Prostate gland (tissue), 2 donors: ENCODE measurements around the gene DAP. TPM values are rescaled to one million over a fixed set of nuclear protein-coding genes. Genes with fewer than 3 reads are reported as not detected.

Experiments
- DNase-seq: peaks from one replicate; pipeline ENCODE4 v3.0.0-alpha.2; 2019; ENCODE audit warnings: low spot score
- H3K27ac ChIP-seq, 2 donors: fragments of 200-600 bp; sonication (generic); 2 replicates each; pipeline ENCODE4 v1.5.1; 2017 to 2019
- H3K27me3 ChIP-seq: fragments of 200-600 bp; sonication (generic); replicated peaks from 2 replicates; pipeline ENCODE4 v1.5.1; 2019; ENCODE audit not compliant: insufficient read depth
- H3K36me3 ChIP-seq, 2 donors: fragments of 200-600 bp; sonication (generic); 1 replicate in 1 of 2; 2 replicates in 1 of 2; pipeline versions ENCODE4 v1.5.1 to v1.8.1; 2017 to 2019
- H3K4me1 ChIP-seq: fragments of 200-600 bp; sonication (generic); replicated peaks from 2 replicates; pipeline ENCODE4 v1.5.1; 2019
- H3K4me3 ChIP-seq, 2 donors: fragments of 200-600 bp; sonication (generic); 2 replicates each; pipeline ENCODE4 v1.5.1; 2017 to 2019
- H3K9me3 ChIP-seq: fragments of 200-600 bp; sonication (generic); 2 replicates; pipeline ENCODE4 v1.5.1; 2017
- CTCF ChIP-seq, 4 experiments: fragments of 200-600 bp in 2 of 4; fragments of 450-650 bp in 2 of 4; sonication (generic) in 2 of 4; IDR thresholded peaks; 1 replicate in 3 of 4; 2 replicates in 1 of 4; pipeline ENCODE4 v1.5.1; 2016 to 2019; ENCODE audit warnings: antibody characterized with exemption in 4 of 4, mild to moderate bottlenecking in 2 of 4, moderate library complexity in 2 of 4
- POLR2A ChIP-seq: fragments of 450-650 bp; IDR thresholded peaks from one replicate; pipeline ENCODE4 v1.6.1; 2016; ENCODE audit warnings: antibody characterized with exemption, mild to moderate bottlenecking
- POLR2AphosphoS5 ChIP-seq: sonication (generic); formaldehyde crosslinking; IDR thresholded peaks from one replicate; pipeline ENCODE4 v1.6.1; 2017; ENCODE audit warnings: antibody characterized with exemption
- WGBS: methylation state at CpG from one replicate; pipeline ENCODE4 v1.1.5; 2018; 5-methylcytosine and 5-hydroxymethylcytosine counted together
- intact Hi-C: fragments of 100-400 bp; cut with DNase I; formaldehyde crosslinking; loops from one replicate; pipeline ENCODE4 v1.14.2; 2022
- total RNA-seq, 2 donors: library from RNA; depleted of rRNA; stranded (reverse); fragments of >200 nt; gene quantifications; one replicate each; pipeline ENCODE4 v1.1.0, GENCODE V29; 2016

The DAP gene
- total RNA-seq, 2 donors from 2014 or later, result 86.2 to 111 TPM

DNA sequence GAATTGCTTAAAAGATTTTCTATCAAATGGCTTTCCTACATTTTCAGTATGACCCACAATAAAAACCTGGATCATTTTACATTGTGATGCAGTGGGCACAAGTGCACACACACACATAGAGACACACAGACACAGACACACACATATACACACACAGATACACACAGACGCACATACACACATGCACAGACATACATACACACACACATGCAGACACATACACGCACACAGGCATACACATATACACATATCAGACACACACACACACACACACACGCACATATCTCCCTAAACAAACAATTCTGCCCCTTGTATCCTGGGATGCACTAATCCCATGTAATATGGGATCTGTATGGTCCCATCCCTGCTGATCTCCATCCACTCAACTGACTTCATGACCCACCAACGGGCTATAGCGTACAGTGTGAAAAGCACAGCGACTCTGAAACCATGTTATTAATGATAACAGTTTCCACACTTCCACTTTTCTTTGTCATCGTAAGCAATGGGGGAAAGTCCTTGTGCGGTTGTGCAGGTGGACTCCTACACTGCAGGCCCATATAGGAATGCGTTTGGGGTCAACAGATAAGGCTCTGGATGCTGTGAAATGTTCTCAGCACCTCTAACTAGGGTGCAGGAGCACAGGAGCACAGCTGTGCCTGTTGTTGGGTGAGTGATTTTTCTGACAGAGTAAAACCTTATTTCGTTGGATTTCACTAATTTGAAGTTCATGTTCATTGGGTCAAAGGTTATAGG lies 52.7 kb downstream of the DAP start:
- Histone ChIP-seq H3K9me3 (no peaks in the 10 kb centered on the region), H3K36me3 (no peaks in the 10 kb centered on the region), H3K4me1 (peaks cover 12% of the 10 kb centered on the region), H3K27ac (no peak overlapping the region), H3K27me3 (no peaks in the 10 kb centered on the region), H3K4me3 (no peak overlapping the region)
- intact Hi-C loops, result no loop called here
- no peak for DNase-seq
- TF ChIP-seq POLR2A (no peak), POLR2AphosphoS5 (no peak), CTCF (IDR thresholded peaks at IDR 0.05) (no peak)
- 95% methylated on average over 10 of the region's 10 CpGs for WGBS

- no peak for TF ChIP-seq POLR2AphosphoS5
- no peak for TF ChIP-seq CTCF (IDR thresholded peaks at IDR 0.05)
- TF ChIP-seq POLR2A, result no peak
- DNase-seq, result no peak
- 92% methylated on average over 13 of the region's 13 CpGs for WGBS
- H3K9me3 ChIP-seq, result no peaks in the 10 kb centered on the region
- H3K36me3 ChIP-seq, result no peaks in the 10 kb centered on the region
- intact Hi-C loops, result no loop called here
- peaks cover 21% of the 10 kb centered on the region for H3K4me1 ChIP-seq
- H3K4me3 ChIP-seq, result no peak overlapping the region
- H3K27ac ChIP-seq, result no peak overlapping the region
- no peaks in the 10 kb centered on the region for H3K27me3 ChIP-seq
Observed at GRCh38 chr5:10707198-10708142, 53.6 kb downstream of the DAP start.

DNA sequence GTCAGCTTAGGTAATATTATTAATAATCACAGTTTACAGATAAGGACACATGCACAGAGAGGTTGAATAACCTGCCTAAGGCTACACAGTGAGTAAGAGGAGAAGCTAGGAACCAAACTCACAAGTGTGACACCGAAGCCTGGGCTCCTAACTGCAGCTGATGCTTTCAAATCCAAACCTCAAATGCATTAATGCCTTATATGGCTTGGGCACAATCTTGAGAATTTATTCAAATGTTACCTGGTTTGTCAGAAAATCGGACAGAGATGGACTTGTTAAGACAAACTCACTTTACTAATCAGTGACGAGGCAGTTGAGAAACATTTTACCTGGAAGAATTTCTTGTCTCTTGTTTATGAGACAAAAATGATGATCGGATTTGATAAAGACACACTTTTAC lies 54.7 kb downstream of the DAP start:
- Histone ChIP-seq H3K4me3 (no peak overlapping the region), H3K4me1 (peaks cover 27% of the 10 kb centered on the region), H3K27ac (no peak overlapping the region), H3K9me3 (no peaks in the 10 kb centered on the region), H3K27me3 (no peaks in the 10 kb centered on the region), H3K36me3 (no peaks in the 10 kb centered on the region)
- TF ChIP-seq POLR2A (no peak), CTCF (IDR thresholded peaks at IDR 0.05) (no peak), POLR2AphosphoS5 (no peak)
- DNase-seq, result no peak
- 80% methylated on average over 4 of the region's 4 CpGs for WGBS
- intact Hi-C loops, result no loop called here

DNA sequence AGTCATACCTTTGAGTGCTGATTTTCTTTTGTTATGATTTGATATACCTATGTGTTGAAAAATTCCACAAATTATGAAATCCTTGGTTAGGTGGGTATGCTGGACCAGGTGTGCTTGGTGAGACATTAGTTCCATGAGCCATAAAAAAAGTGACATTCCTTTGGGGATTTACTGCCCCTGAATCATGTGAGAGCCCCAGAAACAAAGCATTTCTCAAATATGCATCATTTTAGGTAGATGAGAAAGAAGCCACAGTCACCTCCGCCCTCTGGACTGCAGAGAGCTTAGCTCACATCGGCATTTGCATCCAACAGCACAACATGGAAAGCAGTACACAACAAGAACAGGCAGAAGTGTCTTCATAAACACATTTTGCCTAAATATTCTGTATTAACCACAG lies 55.3 kb downstream of the DAP start:
- Histone ChIP-seq H3K27ac (no peak overlapping the region), H3K4me1 (peaks cover 27% of the 10 kb centered on the region), H3K36me3 (no peaks in the 10 kb centered on the region), H3K27me3 (no peaks in the 10 kb centered on the region), H3K9me3 (no peaks in the 10 kb centered on the region), H3K4me3 (no peak overlapping the region)
- no peak for DNase-seq
- intact Hi-C loops, result no loop called here
- 82% methylated on average over 2 of the region's 2 CpGs for WGBS
- TF ChIP-seq POLR2A, result no peak
- no peak for TF ChIP-seq POLR2AphosphoS5
- no peak for TF ChIP-seq CTCF (IDR thresholded peaks at IDR 0.05)
